ENCODE data around the gene KRTAP10-4.
"Not testable (repeated sequence)": the region's sequence is repeated elsewhere in the genome, so short reads cannot be mapped to it uniquely, and the experiment has no call there.

The KRTAP10-4 gene

DNA sequence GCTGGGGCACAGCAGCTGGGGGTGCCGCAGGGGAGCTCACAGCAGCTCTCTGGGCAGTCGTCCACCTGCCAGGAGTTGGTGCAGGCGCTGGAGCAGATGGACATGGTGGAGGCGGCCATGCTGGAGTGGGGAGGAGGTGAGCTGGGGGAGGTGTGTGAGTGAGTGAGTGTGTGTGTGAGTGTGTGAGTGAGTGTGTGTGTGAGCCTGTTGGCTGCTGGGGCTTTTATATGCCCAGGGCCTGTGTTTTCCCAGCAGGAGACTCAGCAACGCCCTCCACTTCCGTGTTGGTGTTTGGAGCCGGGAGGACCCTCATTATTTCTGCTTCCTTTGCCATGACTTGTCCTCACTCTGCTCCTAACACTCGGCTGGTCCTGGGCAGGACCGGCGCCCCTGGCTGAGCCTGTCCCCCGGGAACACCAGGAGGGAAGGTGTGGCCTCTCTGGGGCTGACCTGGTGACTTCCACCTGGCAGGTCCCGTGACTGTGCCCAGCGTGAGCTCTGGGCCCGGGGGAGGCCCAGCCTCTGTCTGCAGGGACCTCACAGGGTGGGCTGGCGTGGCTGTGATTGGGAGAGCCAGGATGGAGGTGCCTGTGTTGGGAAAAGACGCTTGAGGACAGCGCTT lies 22.1 kb upstream of the KRTAP10-4 start, which contains the start of gene KRTAP10-2:
KRTAP10-2 (minus strand) TSS at position 166 of the 622 bp plus-strand sequence; CDS start at position 119, 47 bp downstream.
- Histone ChIP-seq H3K9ac (ENCODE audit: low read depth, low read length) (no peak within 1 kb of the TSS), H3K36me3 (ENCODE audit: control insufficient read depth, insufficient read depth, low read length) (no peaks in the 10 kb centered on the region), H3K9me3 (ENCODE audit: control insufficient read depth, insufficient read depth, low read length) (no peaks in the 10 kb centered on the region), H3K4me3 (ENCODE audit: low read depth, low read length) (no peak within 1 kb of the TSS), H3K27me3 (ENCODE audit: control insufficient read depth, insufficient read depth, low read length) (no peaks in the 10 kb centered on the region), H3K27ac (ENCODE audit: low read depth, low read length) (no peak within 1 kb of the TSS), H3K4me1 (ENCODE audit: control insufficient read depth, insufficient read depth, low read length) (peaks cover 23% of the 10 kb centered on the region)

DNA sequence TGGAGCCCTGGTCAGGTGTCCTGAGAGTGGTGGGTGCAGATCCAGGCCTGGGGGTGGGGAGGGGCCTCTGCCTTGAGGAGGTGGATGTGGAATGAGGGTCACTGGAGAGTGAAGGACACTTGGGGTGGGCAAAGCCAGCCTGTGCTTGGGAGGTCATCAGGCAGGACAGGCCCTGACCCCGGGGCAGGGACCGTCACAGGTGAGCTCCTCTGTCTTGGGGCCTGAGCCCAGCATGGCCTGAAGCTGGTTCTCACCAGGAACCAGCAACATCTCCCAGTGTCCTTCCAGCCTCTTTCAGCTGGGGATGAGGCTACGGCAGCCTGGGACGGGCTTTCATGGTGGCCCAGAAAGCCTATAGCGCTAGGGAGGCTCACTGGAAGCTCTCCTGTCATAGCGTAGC lies 21.4 kb upstream of the KRTAP10-4 start:
- no peak overlapping the region for H3K27ac ChIP-seq (ENCODE audit: low read depth, low read length)
- H3K4me3 ChIP-seq (ENCODE audit: low read depth, low read length): no peak overlapping the region
- H3K9ac ChIP-seq (ENCODE audit: low read depth, low read length): no peak overlapping the region
- H3K4me1 ChIP-seq (ENCODE audit: control insufficient read depth, insufficient read depth, low read length): peaks cover 23% of the 10 kb centered on the region
- H3K9me3 ChIP-seq (ENCODE audit: control insufficient read depth, insufficient read depth, low read length): no peaks in the 10 kb centered on the region
- no peaks in the 10 kb centered on the region for H3K27me3 ChIP-seq (ENCODE audit: control insufficient read depth, insufficient read depth, low read length)
- no peaks in the 10 kb centered on the region for H3K36me3 ChIP-seq (ENCODE audit: control insufficient read depth, insufficient read depth, low read length)

DNA sequence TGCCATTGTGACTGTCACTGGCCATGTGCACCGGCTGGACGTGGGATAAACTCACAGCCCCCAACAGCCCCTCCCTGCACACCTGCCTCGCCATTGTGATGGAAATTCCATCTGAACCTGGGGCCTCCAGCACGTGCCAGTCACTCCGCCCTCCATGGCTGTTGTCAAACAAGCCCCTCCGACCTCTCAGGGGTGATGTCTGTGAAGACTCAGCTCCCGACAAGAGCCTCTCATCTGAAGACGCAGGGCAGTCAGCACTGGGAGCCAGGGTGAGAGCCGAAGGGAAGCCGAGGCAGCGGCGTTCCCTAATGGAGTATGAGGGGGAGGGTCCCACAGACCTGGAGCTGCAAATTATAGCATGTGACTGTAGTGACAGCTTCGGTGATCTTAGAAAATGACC lies 20.8 kb upstream of the KRTAP10-4 start:
- Histone ChIP-seq H3K36me3 (ENCODE audit: control insufficient read depth, insufficient read depth, low read length) (no peaks in the 10 kb centered on the region), H3K4me1 (ENCODE audit: control insufficient read depth, insufficient read depth, low read length) (peaks cover 21% of the 10 kb centered on the region), H3K9ac (ENCODE audit: low read depth, low read length) (no peak overlapping the region), H3K4me3 (ENCODE audit: low read depth, low read length) (no peak overlapping the region), H3K9me3 (ENCODE audit: control insufficient read depth, insufficient read depth, low read length) (no peaks in the 10 kb centered on the region), H3K27me3 (ENCODE audit: control insufficient read depth, insufficient read depth, low read length) (no peaks in the 10 kb centered on the region), H3K27ac (ENCODE audit: low read depth, low read length) (no peak overlapping the region)

DNA sequence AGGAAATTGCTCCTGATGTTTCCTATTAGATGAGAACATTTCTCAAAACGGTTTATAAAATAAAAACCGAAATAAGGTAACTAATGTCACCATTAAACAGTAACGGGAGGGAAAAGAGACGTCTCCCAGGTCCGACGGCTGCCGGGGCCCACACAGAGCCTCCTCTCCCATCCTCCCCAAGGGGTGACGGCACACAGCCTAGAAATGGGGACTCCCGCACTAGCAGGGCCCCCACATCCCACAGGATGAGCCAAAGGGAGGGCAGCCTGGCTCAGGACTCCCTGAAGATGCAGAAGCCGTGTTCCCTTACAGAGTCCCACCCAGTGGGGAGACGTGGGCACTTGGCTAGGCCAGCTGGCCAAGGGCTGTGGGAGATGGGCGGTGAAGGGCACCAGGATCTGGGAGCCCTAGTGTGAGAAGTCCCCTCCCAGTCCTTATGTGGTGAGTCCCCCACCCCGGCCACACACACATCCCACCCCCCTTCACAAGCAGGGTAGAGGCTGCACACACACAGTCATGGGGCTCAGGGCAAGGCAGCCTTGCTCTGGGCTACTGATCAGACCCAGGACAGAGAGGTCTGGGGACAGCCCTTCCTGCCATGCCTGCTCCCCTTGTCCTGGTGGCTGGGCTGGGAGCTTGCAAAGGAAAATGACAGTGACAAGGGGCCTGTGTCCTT lies 18.2 kb upstream of the KRTAP10-4 start:
- no peaks in the 10 kb centered on the region for H3K27me3 ChIP-seq (ENCODE audit: control insufficient read depth, insufficient read depth, low read length)
- no peaks in the 10 kb centered on the region for H3K9me3 ChIP-seq (ENCODE audit: control insufficient read depth, insufficient read depth, low read length)

DNA sequence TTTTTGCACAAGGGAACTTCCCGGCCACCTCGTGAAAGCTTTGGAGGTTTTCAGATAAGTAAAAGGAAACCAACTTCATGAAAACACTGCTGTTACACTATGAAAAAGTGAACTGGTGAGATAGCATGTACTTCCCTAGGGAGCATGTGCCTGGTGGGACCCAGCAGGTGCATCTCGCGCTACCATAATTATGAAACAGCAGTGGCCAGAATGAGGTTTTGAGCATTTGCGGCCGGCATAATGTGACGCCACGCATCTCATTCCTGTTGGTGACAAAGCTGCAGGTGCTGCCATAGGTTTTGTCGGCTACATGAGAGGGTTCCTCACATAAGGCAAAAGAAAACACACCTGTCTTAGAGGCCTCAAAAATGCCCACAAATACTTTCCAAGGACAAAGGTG lies 16.6 kb upstream of the KRTAP10-4 start:
- H3K4me1 ChIP-seq (ENCODE audit: control insufficient read depth, insufficient read depth, low read length): 0 out of 2 replicates have a peak, but pooled peaks cover 3% of the 10 kb centered on the region
- H3K9ac ChIP-seq (ENCODE audit: low read depth, low read length): no peak overlapping the region
- no peak overlapping the region for H3K27ac ChIP-seq (ENCODE audit: low read depth, low read length)
- H3K9me3 ChIP-seq (ENCODE audit: control insufficient read depth, insufficient read depth, low read length): no peaks in the 10 kb centered on the region
- H3K27me3 ChIP-seq (ENCODE audit: control insufficient read depth, insufficient read depth, low read length): no peaks in the 10 kb centered on the region
- H3K36me3 ChIP-seq (ENCODE audit: control insufficient read depth, insufficient read depth, low read length): no peaks in the 10 kb centered on the region
- no peak overlapping the region for H3K4me3 ChIP-seq (ENCODE audit: low read depth, low read length)

More for the DNA sequence above, 18.2 kb upstream of the KRTAP10-4 start:
- Histone ChIP-seq H3K9ac (ENCODE audit: low read depth, low read length) (no peak overlapping the region), H3K4me1 (ENCODE audit: control insufficient read depth, insufficient read depth, low read length) (0 out of 2 replicates have a peak, but pooled peaks cover 3% of the 10 kb centered on the region), H3K27ac (ENCODE audit: low read depth, low read length) (no peak overlapping the region), H3K36me3 (ENCODE audit: control insufficient read depth, insufficient read depth, low read length) (no peaks in the 10 kb centered on the region), H3K4me3 (ENCODE audit: low read depth, low read length) (no peak overlapping the region)

DNA sequence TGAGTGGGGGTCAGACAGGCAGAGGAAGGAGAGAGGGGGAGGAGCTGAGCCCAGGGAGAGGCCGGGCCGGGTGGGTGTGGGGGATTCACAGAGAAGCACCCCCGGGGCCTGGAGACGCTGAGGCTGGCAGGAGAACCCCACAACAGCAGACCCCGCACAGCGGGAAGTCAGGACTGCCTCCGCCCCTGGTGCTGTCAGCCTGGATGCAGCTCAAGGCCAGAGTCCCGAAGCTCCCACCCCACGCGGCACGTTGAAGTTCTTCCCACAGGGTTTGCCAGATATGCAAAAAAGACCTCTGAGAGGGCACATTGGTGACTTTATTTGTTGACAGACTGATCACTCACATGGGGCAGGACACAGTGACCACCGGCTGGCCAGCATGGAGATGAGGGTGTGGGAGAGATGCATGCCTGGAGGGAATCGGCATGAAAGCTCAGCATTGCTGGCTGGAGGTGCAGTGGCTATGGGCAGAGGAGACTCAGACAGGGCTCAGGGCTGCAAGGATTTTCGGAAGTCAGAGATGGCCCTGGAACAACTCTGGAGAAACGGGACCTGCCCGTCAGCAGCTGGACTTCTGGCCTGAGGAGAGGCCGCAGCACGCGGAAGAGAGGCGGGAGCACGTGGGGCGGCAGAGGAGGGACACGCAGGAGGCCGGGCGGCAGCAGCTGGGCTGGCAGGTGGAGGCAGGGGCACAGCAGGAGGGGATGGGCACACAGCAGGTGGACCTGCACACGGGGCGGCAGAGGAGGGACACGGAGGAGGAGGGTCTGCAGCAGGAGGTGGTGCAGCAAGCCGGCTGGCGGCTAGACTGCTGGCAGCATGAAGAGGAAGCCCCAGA lies 15.8 kb upstream of the KRTAP10-4 start:
- Histone ChIP-seq H3K9me3 (ENCODE audit: control insufficient read depth, insufficient read depth, low read length) (no peaks in the 10 kb centered on the region), H3K36me3 (ENCODE audit: control insufficient read depth, insufficient read depth, low read length) (no peaks in the 10 kb centered on the region), H3K4me1 (ENCODE audit: control insufficient read depth, insufficient read depth, low read length) (0 out of 2 replicates have a peak, but pooled peaks cover 2% of the 10 kb centered on the region), H3K9ac (ENCODE audit: low read depth, low read length) (no peak overlapping the region), H3K27ac (ENCODE audit: low read depth, low read length) (no peak overlapping the region), H3K4me3 (ENCODE audit: low read depth, low read length) (no peak overlapping the region), H3K27me3 (ENCODE audit: control insufficient read depth, insufficient read depth, low read length) (no peaks in the 10 kb centered on the region)

DNA sequence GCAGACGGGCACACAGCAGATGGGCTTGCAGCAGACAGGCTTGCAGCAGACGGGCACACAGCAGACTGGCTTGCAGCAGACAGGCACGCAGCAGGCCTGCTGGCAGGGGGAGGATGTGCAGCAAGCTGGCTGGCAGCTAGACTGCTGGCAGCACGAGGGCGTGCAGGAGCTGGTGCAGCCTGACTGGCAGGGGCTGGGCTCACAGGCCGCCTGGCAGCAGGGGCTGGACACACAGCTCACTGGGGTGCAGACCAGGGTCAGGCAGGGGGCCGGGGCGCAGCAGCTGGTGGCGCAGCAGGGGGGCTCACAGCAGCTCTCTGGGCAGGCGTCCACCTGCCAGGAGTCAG lies 15.2 kb upstream of the KRTAP10-4 start:
- H3K9me3 ChIP-seq (ENCODE audit: control insufficient read depth, insufficient read depth, low read length); H3K4me1 ChIP-seq (ENCODE audit: control insufficient read depth, insufficient read depth, low read length); H3K36me3 ChIP-seq (ENCODE audit: control insufficient read depth, insufficient read depth, low read length); H3K4me3 ChIP-seq (ENCODE audit: low read depth, low read length); H3K27me3 ChIP-seq (ENCODE audit: control insufficient read depth, insufficient read depth, low read length); H3K9ac ChIP-seq (ENCODE audit: low read depth, low read length); H3K27ac ChIP-seq (ENCODE audit: low read depth, low read length): not testable (repeated sequence)

DNA sequence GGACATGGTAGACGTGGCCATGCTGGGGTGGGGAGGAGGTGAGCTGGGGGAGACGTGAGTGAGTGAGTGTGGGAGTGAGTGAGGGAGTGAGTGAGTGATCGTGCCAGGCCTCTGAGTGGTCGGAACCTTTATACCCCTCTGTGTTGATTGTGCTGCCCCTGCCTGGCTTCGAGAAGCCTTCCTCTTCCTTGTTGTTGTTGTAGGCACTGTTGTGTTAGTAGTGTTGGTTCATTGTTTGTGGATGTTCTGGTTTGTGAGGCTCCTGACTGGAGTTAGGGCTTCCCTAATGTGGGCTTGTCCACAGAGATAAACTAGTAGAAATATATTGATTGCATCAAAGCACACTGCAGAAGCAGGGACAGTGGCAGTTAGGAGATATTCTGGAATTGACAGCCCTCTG lies 14.8 kb upstream of the KRTAP10-4 start, which contains the start of gene KRTAP10-3:
KRTAP10-3 (minus strand) TSS at position 101 of the 400 bp plus-strand sequence; CDS start at position 21, 80 bp downstream.
- Histone ChIP-seq H3K36me3 (ENCODE audit: control insufficient read depth, insufficient read depth, low read length) (no peaks in the 10 kb centered on the region), H3K27ac (ENCODE audit: low read depth, low read length) (no peak within 1 kb of the TSS), H3K4me1 (ENCODE audit: control insufficient read depth, insufficient read depth, low read length) (no peaks in the 10 kb centered on the region), H3K4me3 (ENCODE audit: low read depth, low read length) (no peak within 1 kb of the TSS), H3K27me3 (ENCODE audit: control insufficient read depth, insufficient read depth, low read length) (no peaks in the 10 kb centered on the region), H3K9me3 (ENCODE audit: control insufficient read depth, insufficient read depth, low read length) (no peaks in the 10 kb centered on the region), H3K9ac (ENCODE audit: low read depth, low read length) (no peak within 1 kb of the TSS)

DNA sequence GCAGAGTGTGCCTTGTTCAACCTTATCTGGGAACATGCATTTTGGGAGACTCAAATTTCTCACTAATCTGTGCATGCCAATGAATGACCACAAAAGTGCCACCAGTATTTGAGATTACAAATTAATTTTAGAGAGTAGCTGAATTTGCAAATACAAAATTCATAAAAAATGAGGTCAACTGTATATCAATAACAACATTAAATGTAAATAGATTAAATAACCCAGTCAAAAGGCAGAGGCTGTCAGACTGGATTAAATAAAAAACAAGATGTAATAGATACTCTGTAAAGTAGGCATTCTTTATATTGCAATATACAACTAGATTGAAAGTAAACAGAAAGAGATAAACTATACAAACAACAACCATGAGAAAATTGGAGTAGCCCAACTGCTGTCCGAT lies 9.4 kb upstream of the KRTAP10-4 start:
- H3K4me1 ChIP-seq (ENCODE audit: control insufficient read depth, insufficient read depth, low read length): no peaks in the 10 kb centered on the region
- H3K36me3 ChIP-seq (ENCODE audit: control insufficient read depth, insufficient read depth, low read length): no peaks in the 10 kb centered on the region
- H3K9me3 ChIP-seq (ENCODE audit: control insufficient read depth, insufficient read depth, low read length): no peaks in the 10 kb centered on the region
- no peak overlapping the region for H3K27ac ChIP-seq (ENCODE audit: low read depth, low read length)
- no peak overlapping the region for H3K9ac ChIP-seq (ENCODE audit: low read depth, low read length)
- H3K27me3 ChIP-seq (ENCODE audit: control insufficient read depth, insufficient read depth, low read length): no peaks in the 10 kb centered on the region
- H3K4me3 ChIP-seq (ENCODE audit: low read depth, low read length): no peak overlapping the region

DNA sequence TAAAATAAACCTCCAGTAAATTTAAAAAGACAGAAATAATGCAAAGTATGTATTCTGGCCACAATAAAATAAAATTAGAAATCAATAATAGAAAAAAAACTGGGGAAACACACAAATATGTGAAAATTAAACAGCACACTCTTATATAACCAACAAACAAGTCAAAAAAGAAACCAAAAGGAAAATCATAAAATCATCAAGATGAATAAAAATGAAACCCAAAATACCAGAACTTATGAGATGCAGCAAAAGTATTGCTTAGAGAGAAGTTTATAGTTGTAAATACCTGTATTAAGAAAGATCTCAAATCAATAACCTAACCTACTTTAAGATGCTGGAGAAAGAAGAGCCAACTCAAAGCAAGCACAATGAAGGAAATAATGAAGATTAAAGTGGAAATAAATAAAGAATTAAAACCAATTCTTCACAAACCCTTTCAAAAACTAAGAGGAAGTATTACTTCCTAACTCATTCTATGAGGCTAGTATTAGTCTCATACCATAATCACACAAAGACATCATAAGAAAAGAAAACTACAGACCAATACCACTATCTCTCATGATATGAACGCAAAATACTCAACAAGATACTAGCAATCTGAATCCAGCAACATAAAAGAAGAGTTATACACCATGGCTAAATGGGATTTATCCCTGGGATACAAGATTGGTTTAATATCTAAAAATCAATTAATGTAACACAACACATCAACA lies 8.5 kb upstream of the KRTAP10-4 start:
- Histone ChIP-seq H3K9ac (ENCODE audit: low read depth, low read length) (no peak overlapping the region), H3K27me3 (ENCODE audit: control insufficient read depth, insufficient read depth, low read length) (no peaks in the 10 kb centered on the region), H3K36me3 (ENCODE audit: control insufficient read depth, insufficient read depth, low read length) (no peaks in the 10 kb centered on the region), H3K4me3 (ENCODE audit: low read depth, low read length) (no peak overlapping the region), H3K27ac (ENCODE audit: low read depth, low read length) (no peak overlapping the region), H3K4me1 (ENCODE audit: control insufficient read depth, insufficient read depth, low read length) (no peaks in the 10 kb centered on the region), H3K9me3 (ENCODE audit: control insufficient read depth, insufficient read depth, low read length) (no peaks in the 10 kb centered on the region)

Measured in HUES48 (cell line).